CMK (cell line): Measurements from ENCODE around the gene PARS2.
"Not testable (repeated sequence)": the region's sequence is repeated elsewhere in the genome, so short reads cannot be mapped to it uniquely, and the experiment has no call there.

ENCODE experiments used
- DNase-seq: peaks from one replicate; pipeline ENCODE4 v3.0.0-alpha.2; 2010; ENCODE audit warnings: low read depth

Gene PARS2

DNA sequence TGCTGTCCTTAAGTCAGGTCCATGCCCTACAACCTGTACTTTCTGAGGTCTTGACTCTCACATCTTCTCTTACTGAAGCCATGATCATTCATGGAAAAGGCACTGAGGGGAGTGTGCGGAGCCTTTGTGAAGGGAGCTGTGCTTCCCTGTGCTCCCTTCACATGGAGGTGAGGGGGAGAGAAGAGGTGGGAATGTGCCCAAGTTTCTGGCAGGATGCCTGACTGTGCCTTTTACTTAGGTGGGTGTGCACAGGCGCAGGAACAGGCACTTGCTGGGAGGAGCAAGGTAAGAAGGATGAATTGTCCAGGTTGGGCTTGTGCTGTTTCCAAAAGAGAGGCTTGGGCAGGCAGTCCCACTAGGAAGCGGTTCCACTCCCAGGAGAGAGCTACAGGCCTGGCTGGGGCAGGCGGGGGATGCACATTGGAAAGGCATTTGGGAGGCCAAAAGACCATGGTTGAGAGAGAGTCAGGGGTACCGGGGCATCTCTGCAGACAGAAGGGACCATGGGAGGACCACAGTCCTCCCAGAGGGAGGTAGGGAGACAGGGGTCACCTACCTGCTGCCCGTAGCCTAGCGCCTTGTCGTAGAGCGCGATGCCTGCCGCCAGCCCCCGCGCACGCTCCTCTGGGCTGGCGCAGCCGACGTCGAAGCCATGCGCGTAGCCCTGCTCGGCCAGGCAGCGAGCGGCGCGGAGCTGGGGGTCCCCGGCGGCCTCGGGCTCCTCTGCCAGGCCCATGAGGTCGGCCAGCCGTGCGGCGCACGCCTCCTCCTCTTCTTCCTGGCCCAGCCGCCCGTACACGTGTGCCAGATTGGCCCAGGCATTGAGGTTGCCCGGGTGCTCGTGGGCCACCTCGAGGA lies 35.9 kb upstream of the PARS2 start:
- no peak for DNase-seq

DNA sequence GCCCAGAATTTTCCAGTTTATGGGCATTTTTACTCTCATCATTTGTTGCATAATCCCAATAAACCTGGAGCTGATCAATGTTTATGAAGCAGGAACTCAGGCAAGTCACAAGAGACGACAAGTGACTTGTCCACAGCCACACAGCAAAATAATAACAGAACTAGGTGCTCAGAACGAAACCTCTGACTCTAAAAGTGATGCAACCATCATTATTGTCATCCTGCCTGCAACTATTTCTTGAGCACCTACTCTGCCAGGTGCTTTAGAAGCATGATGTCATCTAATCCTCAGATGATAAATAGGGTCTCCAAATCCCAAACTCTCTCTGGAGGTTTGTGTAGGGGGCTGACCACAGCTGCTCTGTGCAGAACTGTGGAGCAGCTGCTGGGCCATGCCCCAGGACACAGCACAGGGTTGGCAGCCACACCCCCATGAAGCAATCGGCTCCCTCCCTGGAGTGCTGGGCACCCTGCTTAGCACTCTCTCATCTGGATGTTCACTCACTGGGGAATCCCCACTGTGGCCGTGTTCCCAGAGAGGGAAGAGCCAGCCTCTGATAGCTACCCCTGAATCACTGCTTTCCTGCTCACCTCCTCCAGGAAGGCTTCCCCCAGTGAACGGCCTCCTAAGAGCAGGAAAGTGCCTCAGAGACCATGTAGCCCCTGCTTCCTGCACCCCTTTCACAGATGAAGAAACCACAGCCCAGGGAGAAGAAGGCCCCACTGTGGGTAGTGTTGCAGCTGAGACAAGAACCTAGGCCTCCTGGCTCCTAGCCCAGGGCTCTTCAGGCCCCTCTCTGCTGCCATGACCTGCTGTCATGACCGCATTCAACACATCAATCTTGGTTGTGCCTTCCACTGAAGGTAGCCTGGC lies 34.7 kb upstream of the PARS2 start:
- no peak for DNase-seq

DNA sequence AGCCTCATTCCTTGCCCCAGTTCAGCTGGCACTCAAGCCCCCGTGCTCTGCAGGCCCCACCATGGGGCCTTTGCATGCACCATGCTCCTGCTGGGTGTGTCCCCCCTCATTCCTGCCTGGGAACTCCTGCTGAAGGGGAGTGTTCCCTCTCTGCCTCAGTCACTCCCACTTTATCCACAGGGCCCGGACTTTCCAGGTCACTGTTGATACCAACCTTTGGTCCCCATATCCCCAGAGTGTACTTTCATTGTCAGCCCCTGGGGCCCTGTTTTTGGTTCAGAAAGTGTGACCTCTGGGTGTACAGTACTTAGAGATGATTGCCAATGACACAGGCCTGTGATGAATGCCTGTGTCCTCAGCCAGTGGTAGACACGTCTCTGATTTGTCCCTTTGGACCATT lies 33.9 kb upstream of the PARS2 start:
- no peak for DNase-seq

DNA sequence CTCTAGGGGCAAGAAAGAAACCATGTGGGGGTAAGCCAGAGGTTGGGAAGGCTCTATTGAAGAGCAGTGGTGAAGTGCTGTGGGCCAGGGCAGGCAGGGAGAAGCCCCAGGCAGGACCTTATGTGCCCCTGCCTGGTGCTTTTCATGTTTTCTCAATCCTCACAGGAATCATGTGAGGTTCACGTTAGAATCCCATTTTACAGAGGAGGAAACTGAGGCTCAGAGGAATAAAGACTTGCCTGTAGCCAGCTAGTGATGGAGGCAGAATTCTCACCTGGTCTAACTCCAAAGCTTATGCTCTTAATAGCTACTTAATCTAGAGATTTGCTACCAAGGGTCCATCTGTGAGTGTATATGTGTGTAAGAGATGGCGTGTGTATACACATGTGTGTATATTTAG lies 32.6 kb upstream of the PARS2 start:
- DNase-seq, result no peak

DNA sequence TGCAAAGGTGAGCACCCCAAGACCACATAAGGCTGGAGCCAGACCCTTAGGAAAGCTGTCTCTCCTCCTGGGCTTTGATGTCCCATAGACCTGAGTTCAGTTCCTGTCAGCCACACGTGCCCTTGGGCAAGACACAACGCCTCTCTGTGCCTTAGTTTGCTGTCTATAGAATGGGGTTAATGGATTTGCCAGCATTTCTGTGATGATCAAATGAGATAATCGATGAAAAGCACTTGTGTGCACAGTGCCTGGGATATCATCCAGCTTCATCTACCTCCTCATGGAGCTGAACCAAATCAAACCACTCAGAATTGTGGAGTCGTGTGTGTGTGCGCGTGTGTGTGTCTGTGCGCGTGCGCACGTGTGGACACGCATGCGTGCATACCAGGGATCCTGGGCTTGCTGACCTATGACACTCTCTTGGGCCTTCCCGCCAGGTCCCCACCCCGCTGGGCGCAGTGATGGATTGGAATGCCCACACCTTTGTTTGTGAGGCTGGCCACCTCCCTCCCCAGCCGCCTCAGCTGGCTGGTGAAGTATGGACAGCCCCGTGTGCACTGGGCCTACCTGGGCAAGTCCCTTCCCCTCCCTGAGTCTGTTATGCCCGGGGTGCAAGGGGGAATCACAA lies 31.6 kb upstream of the PARS2 start:
- DNase-seq, result no peak

DNA sequence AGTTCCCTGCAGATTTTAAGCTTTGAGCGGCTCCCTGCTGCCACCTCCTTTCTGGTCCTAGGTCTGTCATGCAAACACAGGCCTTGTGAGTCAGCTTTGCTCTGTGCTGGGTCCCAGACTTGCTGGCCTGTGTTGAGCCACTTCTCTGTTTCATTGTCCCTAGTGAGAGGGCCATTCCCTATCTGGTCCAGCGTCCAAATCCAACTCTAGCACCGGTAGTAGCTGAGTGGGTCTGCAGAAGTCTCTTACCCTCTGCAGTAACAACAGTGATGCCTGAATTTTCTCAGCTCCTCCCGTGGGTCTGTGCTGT lies 31.0 kb upstream of the PARS2 start:
- DNase-seq, result no peak

DNA sequence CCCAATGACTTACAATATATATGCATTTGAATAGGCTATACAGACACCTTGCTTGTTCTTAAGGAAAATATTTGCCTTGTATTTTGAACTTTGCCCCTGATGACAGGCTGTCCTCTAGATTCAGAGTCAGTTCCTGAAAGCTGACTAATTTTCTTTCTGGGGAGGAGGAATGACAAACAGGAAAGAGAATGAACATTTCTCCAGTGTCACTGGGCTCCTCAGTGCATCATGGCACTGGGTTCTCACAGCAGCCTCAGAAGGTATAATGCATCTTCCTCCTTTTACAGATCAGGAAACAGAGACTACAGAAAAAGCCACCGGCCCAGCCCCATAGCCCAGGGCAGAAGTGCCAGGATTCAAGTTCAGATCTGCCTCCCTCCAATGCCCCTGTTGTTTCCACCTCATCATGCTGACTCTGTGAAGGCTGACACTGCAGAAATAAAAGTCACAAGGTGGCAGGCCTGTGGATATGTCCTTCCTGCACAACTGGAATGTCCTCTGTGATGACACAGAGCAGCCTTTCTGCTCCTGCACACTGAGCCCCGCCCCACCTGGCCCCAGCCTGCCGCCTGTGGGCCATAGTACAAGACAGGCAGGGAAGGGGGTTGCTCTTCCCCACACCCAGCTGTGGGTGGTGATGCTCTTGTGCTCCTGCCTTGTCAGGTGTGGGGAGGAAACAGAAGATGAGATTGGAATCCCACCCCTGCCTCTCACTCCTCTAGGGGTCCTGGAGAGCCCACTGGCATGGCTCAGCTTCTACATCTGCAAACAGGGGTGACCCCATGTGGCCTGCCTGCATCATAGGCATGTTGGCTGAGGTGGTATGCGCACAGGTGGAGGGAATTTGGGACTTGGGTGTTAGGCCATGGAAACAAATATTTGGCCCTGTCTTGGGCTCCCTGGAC lies 30.4 kb upstream of the PARS2 start:
- DNase-seq, result no peak

DNA sequence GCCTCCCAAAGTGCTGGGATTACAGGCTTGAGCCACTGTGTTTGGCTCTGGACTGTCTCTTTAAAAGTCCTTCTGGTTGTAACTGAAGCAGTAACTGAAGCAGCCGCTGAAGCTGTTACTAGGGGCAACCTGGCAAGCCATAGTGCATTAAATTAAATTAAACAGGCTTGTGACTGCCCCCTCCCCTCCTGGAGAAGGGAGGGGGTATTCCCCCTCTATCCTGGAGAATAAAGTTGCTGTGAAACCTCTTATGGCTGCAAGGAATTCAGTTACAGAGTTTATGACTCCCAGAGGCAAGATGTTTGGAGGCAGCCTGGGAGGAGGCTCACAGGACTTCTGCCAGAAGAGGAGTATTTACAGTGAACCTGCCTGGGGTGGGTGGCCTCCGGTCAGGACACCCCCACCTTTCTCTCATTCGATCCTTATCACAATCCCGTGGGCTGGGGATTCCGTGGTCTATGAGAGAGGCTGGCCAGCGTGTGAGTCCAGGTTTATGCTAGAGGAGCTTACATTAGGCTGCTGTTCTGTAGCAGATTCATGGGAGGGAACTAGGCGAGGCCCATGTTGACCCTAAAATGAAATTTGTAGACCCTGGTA lies 28.5 kb upstream of the PARS2 start:
- no peak for DNase-seq

DNA sequence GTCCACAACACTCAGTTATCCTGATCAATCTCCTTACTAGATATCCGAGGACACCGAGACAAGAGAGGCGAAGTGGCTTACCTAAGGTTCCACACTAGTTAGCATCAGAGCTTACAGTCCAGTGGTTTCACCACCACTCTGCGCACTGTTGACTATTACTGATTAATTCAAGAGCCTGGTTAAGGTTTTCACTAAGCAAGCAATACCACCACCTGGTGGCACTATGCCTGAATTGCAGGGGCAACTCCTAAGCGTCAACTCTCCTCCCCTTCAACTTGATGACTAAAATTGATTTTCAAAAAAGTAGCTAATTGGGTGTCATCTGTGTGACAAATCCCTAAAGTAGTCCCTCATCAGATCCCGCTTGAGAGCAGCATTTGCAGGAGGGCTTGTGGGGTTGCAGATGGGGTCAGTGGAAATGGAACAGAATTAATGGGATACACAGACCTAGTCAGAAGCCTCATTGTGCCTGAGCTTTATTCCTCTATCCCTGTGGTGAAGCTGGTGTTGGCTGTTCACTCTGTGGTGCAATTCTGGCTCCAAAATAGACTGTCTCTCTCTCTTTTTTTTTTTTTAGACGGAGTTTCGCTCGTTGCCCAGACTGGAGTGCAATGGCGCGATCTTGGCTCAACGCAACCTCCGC lies 27.7 kb upstream of the PARS2 start:
- peak; percentile 68 for DNase-seq

DNA sequence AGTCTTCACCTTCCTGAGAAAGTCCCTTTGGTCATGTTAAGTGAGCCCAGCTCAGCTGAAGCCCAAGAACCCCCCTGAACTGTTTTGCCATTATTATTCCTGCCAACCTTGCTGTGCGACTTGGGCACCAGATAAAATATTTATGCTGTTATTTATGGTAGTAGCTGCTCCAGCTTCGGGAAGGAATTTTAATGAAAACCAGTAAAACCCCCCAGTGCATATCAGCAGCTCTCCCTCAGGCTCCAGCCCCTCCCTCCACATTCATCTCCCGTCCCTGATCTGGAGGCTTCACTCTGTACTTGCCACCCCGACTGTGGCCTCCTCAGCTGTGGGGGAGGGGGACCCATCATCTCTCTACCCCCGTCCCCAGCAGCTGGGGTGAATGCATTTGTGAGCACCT lies 24.1 kb upstream of the PARS2 start:
- no peak for DNase-seq

DNA sequence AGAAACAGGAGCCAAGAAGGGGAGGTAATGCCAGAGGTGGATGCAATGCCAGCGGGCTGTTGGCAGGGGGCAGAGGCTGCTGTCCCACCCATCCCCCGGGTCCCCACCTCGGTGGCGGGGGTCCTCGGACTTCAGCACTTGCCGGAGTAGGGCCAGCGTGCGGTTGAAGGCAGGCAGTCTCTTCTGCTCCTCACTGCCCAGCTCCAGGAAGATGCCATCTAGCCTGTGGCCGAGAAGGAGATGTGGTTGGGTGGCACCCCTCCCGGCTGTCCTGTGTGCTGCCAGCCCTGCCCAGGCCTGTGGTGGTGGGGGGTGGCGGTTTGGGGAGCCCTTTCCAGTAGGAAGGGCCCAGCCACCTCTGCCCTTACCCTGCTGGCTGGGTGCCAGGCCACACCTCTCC lies 23.3 kb upstream of the PARS2 start:
- DNase-seq, result no peak

DNA sequence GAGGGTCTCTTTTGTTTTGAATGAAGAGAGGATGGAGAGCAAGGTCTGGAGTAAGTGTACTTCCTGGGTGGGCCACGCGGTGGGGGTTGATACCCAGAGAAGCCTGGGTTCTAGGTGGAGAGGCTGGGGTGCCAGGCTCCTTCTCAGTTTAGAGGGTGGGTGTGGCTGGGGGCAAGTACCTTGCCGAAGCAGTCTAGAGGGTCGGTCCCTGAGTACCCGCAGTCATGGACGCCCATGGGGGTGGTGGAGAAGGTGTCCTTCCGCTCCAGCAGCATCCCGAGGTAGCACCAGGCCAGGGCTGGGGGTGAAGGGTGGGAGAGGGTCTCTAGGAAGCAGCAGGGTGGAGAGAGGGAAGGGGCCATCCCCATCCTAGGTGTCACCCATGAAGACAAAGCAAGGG lies 22.5 kb upstream of the PARS2 start:
- no peak for DNase-seq

DNA sequence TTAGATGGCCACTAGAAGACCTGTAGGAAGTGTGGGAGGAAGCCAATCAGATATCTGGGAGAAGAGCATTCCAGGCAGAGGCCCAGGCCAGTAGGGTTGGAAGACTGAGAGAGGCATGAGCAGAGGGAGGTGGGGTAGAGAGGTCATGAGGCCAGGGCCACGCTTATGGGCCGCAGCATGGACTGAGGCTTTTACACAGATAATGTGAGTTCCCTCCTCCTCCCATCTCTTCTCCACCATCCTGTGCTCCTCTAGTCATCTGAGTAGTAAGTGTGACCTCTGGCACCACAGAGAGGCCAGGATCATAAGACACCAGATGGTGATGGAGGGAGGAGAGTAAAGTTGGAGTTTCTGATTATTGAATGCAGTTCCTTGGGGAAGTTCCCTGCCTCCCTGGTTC lies 19.7 kb upstream of the PARS2 start:
- DNase-seq, result no peak

DNA sequence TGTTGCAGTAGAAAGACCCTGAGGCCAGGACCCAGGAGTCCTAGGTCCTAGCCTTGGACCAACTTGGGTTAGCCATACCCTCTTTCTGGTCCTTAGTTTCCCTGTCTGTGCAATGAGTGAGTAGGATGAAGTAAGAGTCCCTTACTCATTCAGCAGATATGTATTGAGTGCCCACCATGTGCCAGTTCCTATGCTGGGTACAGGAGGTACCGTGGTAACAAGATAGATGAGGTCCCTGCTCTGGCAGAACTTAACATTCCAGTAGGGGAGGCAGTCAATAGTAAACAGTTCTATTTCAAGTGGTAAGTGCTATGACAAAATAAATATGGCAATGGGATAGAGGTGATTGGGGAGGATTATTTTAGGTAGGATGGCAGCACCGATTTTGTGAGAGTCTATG lies 18.3 kb upstream of the PARS2 start:
- no peak for DNase-seq

DNA sequence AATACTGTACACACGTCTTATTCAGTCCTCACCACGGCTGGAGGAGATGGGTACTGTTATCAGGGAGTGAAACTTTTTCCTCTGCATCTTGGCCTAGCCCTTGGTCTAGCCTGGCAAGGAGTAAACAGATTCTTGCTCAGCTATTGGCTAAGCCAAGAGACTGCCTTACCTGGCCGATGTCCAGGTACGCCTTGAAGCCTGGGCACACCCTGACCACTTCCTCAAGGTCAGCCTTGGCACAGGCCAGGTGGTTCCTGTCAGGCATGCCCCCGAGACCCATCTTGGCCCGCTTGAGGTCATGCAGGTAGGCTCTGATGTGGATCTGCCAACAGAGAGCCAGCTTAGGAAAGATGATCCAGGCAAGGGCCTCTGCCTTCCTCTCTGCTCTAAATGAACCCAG lies 17.8 kb upstream of the PARS2 start:
- DNase-seq, result no peak

DNA sequence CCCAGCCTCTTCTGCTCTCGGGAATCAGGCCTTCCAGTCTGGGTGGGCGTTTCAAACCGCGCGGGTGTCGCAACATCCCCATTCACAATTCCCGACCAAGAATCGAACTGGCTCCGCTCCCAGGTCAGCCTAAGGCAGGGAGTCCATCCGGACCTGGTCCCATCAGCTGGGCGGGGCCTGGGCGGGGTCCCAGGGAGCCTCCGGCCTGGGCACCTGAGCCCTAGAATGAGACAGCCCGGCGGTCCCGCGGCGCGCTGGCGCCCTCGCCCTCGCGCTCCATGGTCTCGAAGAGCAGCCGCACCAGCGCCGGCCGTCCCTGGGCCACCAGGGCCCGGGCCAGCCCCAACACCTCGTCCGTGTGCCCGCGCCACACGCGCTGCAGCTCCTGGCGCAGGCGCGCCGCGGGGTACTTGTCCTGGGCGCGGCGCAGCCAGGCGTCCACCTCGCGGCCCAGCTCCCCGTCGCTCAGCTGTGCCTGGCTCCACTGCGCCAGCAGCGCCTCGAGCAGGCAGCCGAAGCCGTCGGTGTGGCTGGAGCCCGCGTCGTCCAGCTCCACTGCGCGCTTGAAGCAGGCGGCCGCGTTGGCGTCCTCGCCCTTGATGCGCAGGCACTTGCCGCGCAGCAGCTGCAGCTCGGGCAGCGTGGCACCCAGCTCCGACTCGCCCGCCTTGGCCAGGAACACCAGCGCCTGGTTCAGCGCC lies 16.9 kb upstream of the PARS2 start:
- no peak for DNase-seq

DNA sequence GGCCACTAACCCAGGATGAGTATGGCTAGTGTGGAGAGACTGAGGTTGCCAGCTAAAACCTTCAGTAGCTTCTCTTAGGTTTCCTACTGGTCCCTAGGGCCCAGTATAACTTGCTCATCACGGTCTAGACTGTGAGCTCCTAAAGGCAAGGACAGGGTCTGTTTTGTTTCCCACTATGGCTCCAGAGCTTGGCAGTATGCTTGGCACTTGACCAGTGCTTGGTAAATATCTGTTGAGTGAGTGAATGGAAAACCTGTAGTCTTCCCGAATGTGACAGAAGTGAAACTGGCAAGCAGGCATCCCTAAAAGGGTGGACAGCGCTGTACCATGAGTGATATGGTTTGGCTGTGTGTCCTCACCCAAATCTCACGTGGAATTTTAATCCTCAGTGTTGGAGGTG lies 13.1 kb upstream of the PARS2 start:
- DNase-seq, result no peak

DNA sequence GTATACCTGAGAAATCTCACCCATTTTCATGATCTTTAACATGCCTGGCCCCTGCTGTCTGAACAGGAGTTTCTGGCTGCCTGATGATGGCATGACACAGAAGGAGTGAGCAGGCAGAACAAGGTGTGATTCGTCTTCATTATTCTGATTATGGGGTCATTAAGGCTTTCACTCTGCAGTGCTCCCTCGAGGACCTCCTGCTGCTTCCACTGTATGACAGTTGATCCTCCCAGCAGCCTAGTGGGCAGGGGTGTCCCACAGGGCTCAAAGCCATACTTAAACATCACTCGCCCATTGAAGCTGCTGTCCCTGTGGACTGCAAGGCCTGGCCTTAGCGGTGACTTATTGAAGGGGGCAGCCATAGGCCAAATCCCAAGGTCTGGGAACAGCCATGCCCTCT lies 12.7 kb upstream of the PARS2 start:
- no peak for DNase-seq

DNA sequence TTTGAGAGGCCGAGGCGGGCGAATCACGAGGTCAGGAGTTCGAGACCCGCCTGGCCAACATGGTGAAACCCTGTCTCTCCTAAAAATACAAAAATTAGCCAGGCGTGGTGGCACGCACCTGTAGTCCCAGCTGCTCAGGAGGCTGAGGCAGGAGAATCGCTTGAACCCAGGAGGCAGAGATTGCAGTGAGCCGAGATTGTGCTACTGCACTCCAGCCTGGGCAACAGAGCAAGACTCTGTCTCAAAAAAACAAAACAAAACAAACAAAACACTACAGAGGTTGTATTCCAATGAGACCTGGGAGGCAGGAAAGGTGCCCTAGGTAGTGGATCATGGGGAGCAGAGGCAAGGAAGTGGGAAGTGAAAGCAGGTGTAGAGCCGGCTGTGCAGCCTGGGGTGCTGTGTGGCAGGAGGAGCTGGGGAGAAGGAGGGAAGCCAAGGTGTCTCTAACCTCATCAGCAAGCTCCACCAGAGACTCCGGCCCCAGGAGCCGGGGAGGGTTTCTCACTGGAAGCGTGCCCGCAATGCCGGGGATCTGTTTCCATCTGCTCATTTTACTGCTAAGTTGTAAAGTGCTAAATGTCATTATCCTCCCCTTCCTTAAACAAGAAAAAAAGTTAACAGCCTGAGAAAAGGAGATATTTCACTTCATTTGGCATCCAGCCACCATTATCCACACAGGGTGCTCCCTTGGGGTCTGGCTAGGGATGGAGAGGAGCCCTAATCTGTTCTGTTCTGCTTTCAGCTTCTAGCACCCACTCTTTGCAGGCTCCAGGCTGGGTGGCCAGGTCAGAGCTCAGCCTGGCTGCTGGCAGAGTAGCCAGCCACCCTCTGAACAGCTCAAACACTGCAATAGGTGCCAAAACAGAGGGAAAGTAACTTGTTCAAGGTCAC lies 11.8 kb upstream of the PARS2 start:
- not testable (repeated sequence) for DNase-seq
